ENCODE data around the gene CANT1. TPM values are rescaled to one million over a fixed set of nuclear protein-coding genes. Genes with fewer than 3 reads are reported as not detected.

The CANT1 gene
- total RNA-seq, 1 experiment from 2014 or later, result 54.2 TPM

DNA sequence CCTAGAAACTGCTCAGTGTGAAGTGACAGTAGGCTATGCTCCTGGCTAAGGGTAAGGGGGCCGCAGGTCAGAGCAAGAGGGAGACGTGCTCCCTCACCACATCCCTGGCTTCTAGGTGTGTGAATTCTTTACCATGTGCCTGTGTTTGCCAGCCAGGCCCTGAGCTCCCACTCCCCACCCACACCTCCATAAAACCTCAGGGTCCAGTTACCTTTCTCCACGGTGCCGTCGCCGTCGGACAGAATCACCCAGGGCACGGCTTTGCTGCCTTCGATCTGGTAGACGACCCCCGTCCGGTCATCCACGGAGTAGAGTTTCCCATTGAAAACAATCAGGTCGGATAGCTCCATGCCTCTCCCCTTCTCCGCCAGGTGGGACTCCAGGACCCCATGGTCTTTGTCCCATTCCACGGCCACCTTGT lies 12.8 kb downstream of the CANT1 start:
- Histone ChIP-seq H3K9me3 (ENCODE audit: low read depth, low read length, poor library complexity, severe bottlenecking) (no peaks in the 10 kb centered on the region), H3K4me3 (ENCODE audit: low read depth, low read length, poor library complexity, severe bottlenecking) (no peak overlapping the region), H3K36me3 (ENCODE audit: insufficient read depth, low read length, poor library complexity, severe bottlenecking) (peaks cover 50% of the 10 kb centered on the region), H3K27ac (ENCODE audit: low read depth, low read length, poor library complexity, severe bottlenecking) (no peak overlapping the region), H3K4me1 (ENCODE audit: insufficient read depth, low read length, poor library complexity, severe bottlenecking) (no peaks in the 10 kb centered on the region), H3K27me3 (replicated peaks; ENCODE audit: insufficient read depth, low read depth, low read length, poor library complexity) (no peaks in the 10 kb centered on the region)
- POLR2A ChIA-PET (ENCODE audit: low non-redundant PET), result no interaction called here
- DNase-seq (ENCODE audit: low spot score), result no peak
- intact Hi-C loops (cut with micrococcal nuclease; ENCODE audit: unreplicated experiment), result no loop called here
- CTCF ChIA-PET, result no interaction called here
- no TSS peak for BruUV-seq (replicated peaks)
- TF ChIP-seq EZH2 (IDR thresholded peaks at IDR 0.05; ENCODE audit: borderline replicate concordance, low read depth, low read length, poor library complexity, severe bottlenecking), result no peak
- TF ChIP-seq, protein P1, sequence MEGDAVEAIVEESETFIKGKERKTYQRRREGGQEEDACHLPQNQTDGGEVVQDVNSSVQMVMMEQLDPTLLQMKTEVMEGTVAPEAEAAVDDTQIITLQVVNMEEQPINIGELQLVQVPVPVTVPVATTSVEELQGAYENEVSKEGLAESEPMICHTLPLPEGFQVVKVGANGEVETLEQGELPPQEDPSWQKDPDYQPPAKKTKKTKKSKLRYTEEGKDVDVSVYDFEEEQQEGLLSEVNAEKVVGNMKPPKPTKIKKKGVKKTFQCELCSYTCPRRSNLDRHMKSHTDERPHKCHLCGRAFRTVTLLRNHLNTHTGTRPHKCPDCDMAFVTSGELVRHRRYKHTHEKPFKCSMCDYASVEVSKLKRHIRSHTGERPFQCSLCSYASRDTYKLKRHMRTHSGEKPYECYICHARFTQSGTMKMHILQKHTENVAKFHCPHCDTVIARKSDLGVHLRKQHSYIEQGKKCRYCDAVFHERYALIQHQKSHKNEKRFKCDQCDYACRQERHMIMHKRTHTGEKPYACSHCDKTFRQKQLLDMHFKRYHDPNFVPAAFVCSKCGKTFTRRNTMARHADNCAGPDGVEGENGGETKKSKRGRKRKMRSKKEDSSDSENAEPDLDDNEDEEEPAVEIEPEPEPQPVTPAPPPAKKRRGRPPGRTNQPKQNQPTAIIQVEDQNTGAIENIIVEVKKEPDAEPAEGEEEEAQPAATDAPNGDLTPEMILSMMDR (conservative IDR thresholded peaks at IDR 0.05; ENCODE audit: low read depth, low read length), result no peak

DNA sequence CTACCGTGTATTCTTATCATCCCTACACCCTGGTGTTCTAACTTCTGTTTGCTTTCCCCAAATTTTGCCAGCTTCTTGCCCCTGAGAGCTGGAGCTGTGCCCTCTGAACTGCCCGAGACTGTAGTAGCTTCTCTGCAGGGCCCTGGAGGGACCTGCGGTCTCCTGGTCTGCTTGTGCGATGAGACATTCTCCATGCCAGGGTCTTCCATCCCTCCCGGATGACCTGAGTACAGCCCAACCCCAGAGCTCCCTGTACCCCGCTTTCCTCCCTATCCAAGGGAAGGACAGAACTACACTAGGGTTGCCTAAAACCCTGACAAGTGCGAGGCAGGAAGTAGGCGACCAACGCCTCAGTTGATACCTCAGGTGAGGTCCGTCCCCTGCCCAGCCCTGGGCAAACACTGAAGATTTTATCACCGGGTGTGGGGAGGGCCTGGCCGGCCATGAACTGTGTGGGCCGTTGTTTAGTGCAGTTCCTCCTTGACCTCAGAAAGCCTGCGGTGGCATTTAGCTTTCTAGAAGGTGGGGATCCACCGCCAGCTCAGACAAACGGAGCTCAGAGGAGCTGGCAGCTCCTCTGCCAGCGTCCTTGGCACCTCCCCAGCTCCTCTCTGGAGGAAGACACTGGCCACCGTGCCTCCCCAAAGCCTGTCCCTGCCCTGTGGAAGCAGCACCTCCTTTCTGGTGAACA lies 13.7 kb downstream of the CANT1 start:
- Histone ChIP-seq H3K4me3 (ENCODE audit: low read depth, low read length, poor library complexity, severe bottlenecking) (no peak overlapping the region), H3K27me3 (replicated peaks; ENCODE audit: insufficient read depth, low read depth, low read length, poor library complexity) (no peaks in the 10 kb centered on the region), H3K4me1 (ENCODE audit: insufficient read depth, low read length, poor library complexity, severe bottlenecking) (no peaks in the 10 kb centered on the region), H3K36me3 (ENCODE audit: insufficient read depth, low read length, poor library complexity, severe bottlenecking) (peaks cover 59% of the 10 kb centered on the region), H3K9me3 (ENCODE audit: low read depth, low read length, poor library complexity, severe bottlenecking) (no peaks in the 10 kb centered on the region), H3K27ac (ENCODE audit: low read depth, low read length, poor library complexity, severe bottlenecking) (no peak overlapping the region)
- TF ChIP-seq, protein P1 (conservative IDR thresholded peaks at IDR 0.05; ENCODE audit: low read depth, low read length), result no peak
- TF ChIP-seq EZH2 (IDR thresholded peaks at IDR 0.05; ENCODE audit: borderline replicate concordance, low read depth, low read length, poor library complexity, severe bottlenecking), result no peak
- ChIA-PET POLR2A (ENCODE audit: low non-redundant PET) (no interaction called here), CTCF (interaction anchor here (0.5 kb wide), 1 partner anchor 139 kb away, joined by 3 read pairs; no protein-coding TSS in a partner anchor)
- BruUV-seq (replicated peaks), result no TSS peak
- intact Hi-C loops (cut with micrococcal nuclease; ENCODE audit: unreplicated experiment), result no loop called here
- no peak for DNase-seq (ENCODE audit: low spot score)

DNA sequence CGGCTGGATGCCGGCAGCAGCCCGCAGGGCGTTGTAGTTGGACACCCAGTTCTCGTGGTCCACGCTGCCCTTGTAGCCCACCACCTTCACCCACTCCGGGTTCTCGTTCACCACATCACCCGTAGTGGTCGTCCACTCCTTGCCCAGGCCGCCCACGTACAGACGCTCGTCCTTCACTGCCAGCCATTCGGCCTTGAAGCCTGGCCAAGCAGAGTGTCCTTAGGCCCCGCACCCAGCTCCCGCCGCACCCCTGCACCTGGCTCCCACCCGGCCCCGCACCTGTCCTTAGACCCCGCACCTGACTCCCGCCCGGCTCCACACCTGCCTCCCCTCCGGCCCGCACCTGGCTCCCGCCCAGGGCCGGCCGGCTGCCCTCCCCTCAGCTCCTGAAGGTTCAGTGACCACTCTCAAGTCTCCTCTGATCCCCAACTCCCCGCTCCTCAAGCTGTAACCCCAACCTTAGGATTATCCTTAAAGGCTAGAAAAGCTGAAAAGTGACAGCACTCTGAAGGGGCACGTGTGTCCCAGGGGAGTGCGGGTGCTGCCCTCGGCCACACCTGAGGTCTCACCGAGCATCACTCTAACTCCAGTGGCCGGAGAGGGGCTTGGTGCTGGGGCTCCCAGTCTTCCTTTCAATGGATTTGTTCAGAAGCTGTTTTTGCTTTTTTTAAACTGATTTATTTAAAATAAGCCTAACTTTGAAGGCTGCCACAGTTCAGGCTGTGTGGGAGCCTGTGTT lies 14.4 kb downstream of the CANT1 start:
- Histone ChIP-seq H3K9me3 (ENCODE audit: low read depth, low read length, poor library complexity, severe bottlenecking) (no peaks in the 10 kb centered on the region), H3K27ac (ENCODE audit: low read depth, low read length, poor library complexity, severe bottlenecking) (no peak overlapping the region), H3K27me3 (replicated peaks; ENCODE audit: insufficient read depth, low read depth, low read length, poor library complexity) (no peaks in the 10 kb centered on the region), H3K4me3 (ENCODE audit: low read depth, low read length, poor library complexity, severe bottlenecking) (no peak overlapping the region), H3K4me1 (ENCODE audit: insufficient read depth, low read length, poor library complexity, severe bottlenecking) (no peaks in the 10 kb centered on the region), H3K36me3 (ENCODE audit: insufficient read depth, low read length, poor library complexity, severe bottlenecking) (peaks cover 60% of the 10 kb centered on the region)
- ChIA-PET CTCF (interaction anchor here (0.5 kb wide), 1 partner anchor 139 kb away, joined by 3 read pairs; no protein-coding TSS in a partner anchor), POLR2A (ENCODE audit: low non-redundant PET) (no interaction called here)
- intact Hi-C loops (cut with micrococcal nuclease; ENCODE audit: unreplicated experiment), result no loop called here
- no TSS peak for BruUV-seq (replicated peaks)
- DNase-seq (ENCODE audit: low spot score), result no peak
- TF ChIP-seq EZH2 (IDR thresholded peaks at IDR 0.05; ENCODE audit: borderline replicate concordance, low read depth, low read length, poor library complexity, severe bottlenecking), result no peak
- TF ChIP-seq, protein P1 (conservative IDR thresholded peaks at IDR 0.05; ENCODE audit: low read depth, low read length), result no peak
